Stomach smooth muscle (tissue), 2 donors: Measurements from ENCODE around the gene PPFIBP1.

ENCODE experiments used
- H3K27ac ChIP-seq: one replicate; pipeline ENCODE4 v1.7.0; 2013; ENCODE audit warnings: mild to moderate bottlenecking, low read length, inconsistent platforms
- H3K27me3 ChIP-seq, 2 donors: one replicate each; pipeline ENCODE4 v1.7.0; 2013; ENCODE audit warnings: low read length in 2 of 2; ENCODE audit not compliant: insufficient read depth in 2 of 2, control insufficient read depth in 1 of 2
- H3K36me3 ChIP-seq, 2 donors: one replicate each; pipeline ENCODE4 v1.7.0; 2013; ENCODE audit warnings: low read length in 2 of 2; ENCODE audit not compliant: control insufficient read depth in 2 of 2, insufficient read depth in 2 of 2
- H3K4me1 ChIP-seq: one replicate; pipeline ENCODE4 v1.7.0; 2013; ENCODE audit warnings: low read length; ENCODE audit not compliant: control insufficient read depth, insufficient read depth
- H3K4me3 ChIP-seq, 2 donors: one replicate each; pipeline ENCODE4 v1.7.0; 2013; ENCODE audit warnings: low read length in 2 of 2
- H3K9ac ChIP-seq, 2 donors: one replicate each; pipeline ENCODE4 v1.7.0; 2013; ENCODE audit warnings: low read length in 2 of 2, mild to moderate bottlenecking in 1 of 2
- H3K9me3 ChIP-seq, 2 donors: one replicate each; pipeline ENCODE4 v1.7.0; 2013; ENCODE audit warnings: low read length in 2 of 2; ENCODE audit not compliant: control insufficient read depth in 2 of 2
- donor health status: healthy.
- donor health status: Pancreatic carcinoma.

The PPFIBP1 gene

GRCh38 chr12:27552886-27553560 is 29.0 kb downstream of the PPFIBP1 start:
- Histone ChIP-seq H3K9ac (no peak overlapping the region), H3K4me1 (peaks cover 20% of the 10 kb centered on the region), H3K36me3 (no peaks in the 10 kb centered on the region), H3K9me3 (no peaks in the 10 kb centered on the region), H3K27ac (peak overlapping the region; percentile 37), H3K27me3 (no peaks in the 10 kb centered on the region), H3K4me3 (no peak overlapping the region)

- Histone ChIP-seq H3K9me3 (no peaks in the 10 kb centered on the region), H3K4me3 (peak overlapping the region in 1 of 2 donors; percentile 3), H3K27me3 (no peaks in the 10 kb centered on the region), H3K4me1 (peaks cover 23% of the 10 kb centered on the region), H3K9ac (no peak overlapping the region), H3K27ac (peak overlapping the region; percentile 37), H3K36me3 (no peaks in the 10 kb centered on the region)
These were observed 29.9 kb downstream of the PPFIBP1 start for GRCh38 chr12:27553941-27554340.

- Histone ChIP-seq H3K9ac (peak overlapping the region in 1 of 2 donors; percentile 10), H3K36me3 (no peaks in the 10 kb centered on the region), H3K27me3 (no peaks in the 10 kb centered on the region), H3K4me1 (peaks cover 20% of the 10 kb centered on the region), H3K9me3 (no peaks in the 10 kb centered on the region), H3K4me3 (peak overlapping the region; percentile 53 to 64), H3K27ac (peak overlapping the region; percentile 26)
These were observed 30.6 kb downstream of the PPFIBP1 start for GRCh38 chr12:27554421-27555186.

GRCh38 chr12:27555361-27555760 is 31.4 kb downstream of the PPFIBP1 start:
- peaks cover 16% of the 10 kb centered on the region for H3K4me1 ChIP-seq
- no peaks in the 10 kb centered on the region for H3K27me3 ChIP-seq
- H3K9me3 ChIP-seq = no peaks in the 10 kb centered on the region
- no peaks in the 10 kb centered on the region for H3K36me3 ChIP-seq
- H3K4me3 ChIP-seq = peak overlapping the region; percentile 53 to 64
- peak overlapping the region; percentile 1 for H3K27ac ChIP-seq
- H3K9ac ChIP-seq = no peak overlapping the region

GRCh38 chr12:27555925-27556778 is 32.1 kb downstream of the PPFIBP1 start:
- H3K36me3 ChIP-seq = no peaks in the 10 kb centered on the region
- peak overlapping the region in 1 of 2 donors; percentile 3 for H3K4me3 ChIP-seq
- H3K27me3 ChIP-seq = no peaks in the 10 kb centered on the region
- H3K4me1 ChIP-seq = peaks cover 12% of the 10 kb centered on the region
- no peaks in the 10 kb centered on the region for H3K9me3 ChIP-seq
- H3K9ac ChIP-seq = no peak overlapping the region
- no peak overlapping the region for H3K27ac ChIP-seq

- Histone ChIP-seq H3K9ac (no peak overlapping the region), H3K9me3 (no peaks in the 10 kb centered on the region), H3K27ac (no peak overlapping the region), H3K4me3 (no peak overlapping the region), H3K4me1 (peaks cover 3% of the 10 kb centered on the region), H3K36me3 (no peaks in the 10 kb centered on the region), H3K27me3 (no peaks in the 10 kb centered on the region)
These were observed 36.1 kb downstream of the PPFIBP1 start for GRCh38 chr12:27560126-27560525.

- Histone ChIP-seq H3K4me3 (no peak overlapping the region), H3K9ac (no peak overlapping the region), H3K27ac (no peak overlapping the region), H3K36me3 (no peaks in the 10 kb centered on the region), H3K4me1 (peaks cover 3% of the 10 kb centered on the region), H3K27me3 (no peaks in the 10 kb centered on the region), H3K9me3 (no peaks in the 10 kb centered on the region)
These were observed 37.7 kb downstream of the PPFIBP1 start for GRCh38 chr12:27561535-27562350.

- Histone ChIP-seq H3K36me3 (no peaks in the 10 kb centered on the region), H3K27ac (no peak overlapping the region), H3K4me1 (no peaks in the 10 kb centered on the region), H3K9ac (no peak overlapping the region), H3K9me3 (no peaks in the 10 kb centered on the region), H3K27me3 (no peaks in the 10 kb centered on the region), H3K4me3 (no peak overlapping the region)
These were observed 40.7 kb downstream of the PPFIBP1 start for GRCh38 chr12:27564612-27565213.

- Histone ChIP-seq H3K9me3 (no peaks in the 10 kb centered on the region), H3K4me3 (no peak overlapping the region), H3K4me1 (no peaks in the 10 kb centered on the region), H3K36me3 (no peaks in the 10 kb centered on the region), H3K27me3 (no peaks in the 10 kb centered on the region), H3K27ac (no peak overlapping the region), H3K9ac (no peak overlapping the region)
These were observed 42.2 kb downstream of the PPFIBP1 start for GRCh38 chr12:27566159-27566558.

- H3K4me3 ChIP-seq = no peak overlapping the region
- no peak overlapping the region for H3K9ac ChIP-seq
- no peaks in the 10 kb centered on the region for H3K4me1 ChIP-seq
- H3K27ac ChIP-seq = no peak overlapping the region
- H3K36me3 ChIP-seq = no peaks in the 10 kb centered on the region
- no peaks in the 10 kb centered on the region for H3K9me3 ChIP-seq
- H3K27me3 ChIP-seq = no peaks in the 10 kb centered on the region
These were observed 42.6 kb downstream of the PPFIBP1 start for GRCh38 chr12:27566626-27567025.
